GM21423 (cell line): ENCODE measurements around the gene HEXD.
"Not testable (repeated sequence)": the region's sequence is repeated elsewhere in the genome, so short reads cannot be mapped to it uniquely, and the experiment has no call there.

Experiments
- ATAC-seq: cut with Tn5 transposase; IDR thresholded peaks from one replicate; pipeline ENCODE4 v1.9.1; 2021; ENCODE audit warnings: mild to moderate bottlenecking, moderate library complexity; ENCODE audit not compliant: unreplicated experiment

Gene HEXD

DNA sequence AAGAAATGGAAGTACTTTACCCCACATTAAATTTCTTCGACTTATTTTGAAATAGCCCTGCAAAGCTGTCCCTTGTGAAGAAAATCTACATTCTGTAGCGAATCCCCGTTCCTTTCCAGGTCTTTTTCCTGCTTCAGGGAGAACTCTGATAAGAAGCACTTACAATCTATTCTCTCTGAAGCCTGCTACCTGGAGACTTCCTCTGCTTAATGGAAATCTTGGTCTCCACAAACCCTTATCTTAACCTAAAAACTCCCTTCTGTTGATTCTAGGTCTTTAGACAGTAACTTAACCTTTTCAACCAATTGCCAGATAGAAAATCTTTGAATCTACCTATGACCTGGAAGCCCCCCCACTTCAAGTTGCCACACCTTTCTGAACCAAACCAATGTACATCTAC, 34.0 kb downstream of the HEXD start:
- no peak for ATAC-seq

GRCh38 chr17:82453151-82453550, 35.0 kb downstream of the HEXD start:
- ATAC-seq = not testable (repeated sequence)

DNA sequence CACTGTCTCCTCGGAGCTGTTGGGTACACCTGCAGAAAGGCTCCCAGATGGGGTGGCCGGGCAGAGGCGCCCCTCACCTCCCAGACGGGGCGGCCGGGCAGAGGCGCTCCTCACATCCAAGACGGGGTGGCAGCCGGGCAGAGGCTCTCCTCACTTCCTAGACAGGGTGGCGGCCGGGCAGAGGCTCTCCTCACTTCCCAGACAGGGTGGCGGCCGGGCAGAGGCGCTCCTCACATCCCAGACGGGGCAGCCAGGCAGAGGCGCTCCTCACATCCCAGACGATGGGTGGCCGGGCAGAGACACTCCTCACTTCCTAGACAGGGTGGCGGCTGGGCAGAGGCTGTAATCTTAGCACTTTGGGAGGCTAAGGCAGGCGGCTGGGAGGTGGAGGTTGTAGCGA, 35.6 kb downstream of the HEXD start:
- ATAC-seq = not testable (repeated sequence)

DNA sequence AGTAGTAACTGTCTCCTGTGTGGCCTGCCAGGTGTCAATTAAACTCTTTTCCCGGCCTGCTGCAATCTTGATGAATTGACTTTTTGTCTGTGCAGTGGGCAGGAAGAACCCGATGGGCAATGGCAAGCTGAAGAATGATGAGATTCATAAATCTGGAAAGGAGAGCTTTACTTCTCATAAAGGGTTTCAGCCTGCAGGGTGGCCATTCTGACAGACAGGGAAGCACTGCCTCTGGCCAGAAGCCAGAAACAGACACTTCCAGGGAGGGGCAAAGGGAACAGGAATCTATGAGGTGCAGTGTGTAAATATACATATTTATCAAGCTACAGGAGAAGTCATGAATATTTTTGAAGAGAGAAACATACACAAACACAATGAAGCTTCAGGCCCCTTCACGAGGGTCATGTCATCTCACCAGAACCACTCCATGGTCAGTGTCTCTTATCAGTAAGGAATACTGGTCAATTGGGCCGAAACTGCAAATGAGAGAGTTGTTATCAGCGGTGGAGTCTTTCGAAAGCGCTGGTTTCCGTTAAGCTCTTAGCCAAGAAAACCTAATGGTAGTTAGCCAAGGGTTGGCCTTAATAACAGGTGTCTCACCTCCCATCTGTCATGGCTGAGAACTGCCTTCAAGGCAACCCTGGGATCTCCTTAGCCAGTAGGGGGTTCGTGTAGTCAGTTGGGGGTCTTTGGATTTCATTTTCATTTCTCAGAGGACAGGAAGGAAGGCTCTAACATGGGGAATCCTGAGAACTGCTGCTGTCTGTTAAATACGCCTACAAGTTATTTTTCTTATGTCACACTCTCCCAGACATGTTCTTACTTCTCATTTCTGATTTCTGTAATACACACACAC, 39.2 kb downstream of the HEXD start:
- no peak for ATAC-seq

DNA sequence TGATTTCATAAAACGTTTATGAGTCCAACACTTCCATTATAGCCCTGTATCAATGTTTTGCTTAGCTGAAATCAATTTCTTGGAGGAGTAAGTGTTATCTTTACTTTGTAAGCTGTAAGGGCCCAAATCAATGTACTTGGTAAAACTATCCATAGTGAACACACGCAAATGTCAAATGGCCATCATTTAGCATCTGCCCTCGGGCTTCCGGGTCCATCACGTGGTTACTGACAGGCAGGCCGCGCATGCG, 39.7 kb downstream of the HEXD start:
- ATAC-seq = no peak

DNA sequence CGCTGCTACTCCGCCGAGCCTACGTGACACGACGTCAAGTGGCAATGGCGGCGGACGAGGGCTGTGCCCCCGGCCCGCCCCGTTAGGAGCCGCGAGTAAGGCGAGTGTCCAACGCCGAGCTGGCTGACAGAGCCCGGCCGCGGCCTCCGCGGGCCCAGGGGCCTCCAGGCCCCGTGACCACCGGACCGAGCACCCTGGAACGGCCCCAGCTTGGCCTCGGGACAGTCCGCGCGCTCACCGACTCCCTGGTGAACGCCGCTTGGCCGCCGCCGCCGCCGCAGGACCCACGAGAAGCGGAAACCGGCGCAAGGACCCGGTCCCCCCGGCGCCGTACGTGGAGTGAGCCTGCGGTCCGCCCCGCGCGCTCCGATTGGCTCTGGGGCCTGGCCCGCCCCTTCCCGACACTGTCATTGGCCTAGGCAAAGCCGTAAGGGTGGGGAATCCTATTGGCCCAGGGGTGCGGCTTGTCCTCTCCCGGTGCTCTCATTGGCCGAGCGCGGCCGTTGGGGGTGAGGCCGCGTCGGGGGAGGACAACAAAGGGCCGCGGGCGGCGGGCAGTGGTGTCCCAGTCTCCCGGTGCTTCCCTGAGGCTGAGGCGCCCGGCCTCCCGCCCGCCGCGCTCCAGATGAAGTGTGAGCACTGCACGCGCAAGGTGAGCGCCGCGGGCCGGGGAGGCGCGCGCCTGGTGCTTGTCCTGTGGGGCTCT, 40.2 kb downstream of the HEXD start, which contains the start of gene NARF:
Gene NARF, plus strand, starts transcription at position 563 of the 706 bp plus-strand sequence. Its CDS starts 63 bp downstream, at position 626.
- peak; percentile 94 for ATAC-seq

DNA sequence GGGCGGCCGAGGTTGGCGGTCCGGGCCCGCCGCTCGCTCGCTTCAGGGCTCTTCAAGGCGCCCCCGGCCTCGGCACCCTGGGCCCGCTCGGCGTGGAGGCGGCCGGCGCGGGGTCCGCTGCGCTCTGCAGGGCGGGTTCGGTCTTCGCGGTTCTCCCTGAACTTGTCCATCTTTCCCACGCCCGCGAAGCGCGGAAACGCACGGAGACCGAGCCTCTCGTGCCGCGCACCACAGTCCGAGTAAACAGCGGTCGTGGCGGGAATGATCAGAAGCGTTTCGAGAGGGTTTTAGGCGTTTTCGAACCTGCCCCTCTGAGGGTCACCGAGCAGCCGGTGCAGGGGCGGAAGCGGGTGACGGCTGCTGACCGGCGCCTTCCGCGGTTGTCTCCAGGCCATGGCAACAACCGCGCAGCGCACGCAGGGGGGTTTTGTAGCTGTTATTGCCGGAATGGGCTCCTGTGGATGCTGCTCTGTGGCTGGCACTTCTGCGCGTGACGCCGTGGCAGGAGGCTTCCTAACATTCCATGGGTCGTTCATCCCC, 40.8 kb downstream of the HEXD start:
- peak; percentile 7 for ATAC-seq

DNA sequence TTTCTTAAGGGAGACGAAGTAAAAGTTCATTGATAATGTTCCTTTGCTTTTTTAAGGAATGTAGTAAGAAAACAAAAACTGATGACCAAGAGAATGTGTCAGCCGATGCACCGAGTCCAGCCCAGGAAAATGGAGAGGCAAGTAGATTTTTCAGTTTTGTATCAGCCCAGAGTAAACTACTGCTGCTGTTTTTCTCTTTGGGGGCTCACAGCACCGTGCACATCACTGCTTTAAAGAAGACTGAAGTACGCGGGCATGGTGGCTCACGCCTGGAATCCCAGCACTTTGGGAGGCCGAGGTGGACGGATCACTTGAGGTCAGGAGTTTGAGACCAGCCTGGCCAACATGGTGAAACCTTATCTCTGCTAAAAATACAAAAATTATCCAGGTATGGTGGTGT, 41.8 kb downstream of the HEXD start:
- not testable (repeated sequence) for ATAC-seq

DNA sequence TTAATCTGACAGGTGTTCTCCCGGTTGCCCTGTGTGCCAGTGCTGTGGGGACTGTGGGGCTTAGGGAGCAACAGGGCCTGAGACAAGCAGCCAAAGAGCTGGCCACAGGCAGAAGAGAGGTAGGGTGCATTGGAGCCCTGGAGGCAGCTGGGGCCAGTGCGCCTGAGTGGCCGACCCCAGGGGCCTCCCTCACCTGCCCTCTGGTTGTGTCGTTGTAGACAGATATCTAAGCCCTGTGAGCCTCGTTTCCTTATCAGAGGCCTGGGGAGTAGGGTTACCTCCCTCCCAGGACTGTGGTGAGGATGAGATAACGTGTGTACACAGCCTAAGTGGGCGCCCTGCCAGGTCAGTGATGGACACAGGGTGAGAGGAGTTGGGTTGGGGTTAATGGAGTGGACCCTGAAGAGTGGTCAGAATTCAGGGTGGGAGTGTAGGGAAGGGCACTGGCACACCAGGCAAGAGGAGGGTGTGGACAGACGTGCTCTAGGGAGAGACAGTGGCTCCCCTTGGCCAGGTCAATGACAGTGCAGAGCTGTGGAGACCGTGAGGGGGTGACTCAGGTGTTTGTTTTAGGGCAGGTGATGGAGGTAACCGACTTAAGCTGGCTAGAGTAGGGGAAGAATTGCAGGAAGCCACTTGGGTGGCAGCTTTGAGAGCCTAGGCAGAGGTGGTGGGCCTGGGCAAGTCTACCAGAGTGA, 43.8 kb downstream of the HEXD start:
- no peak for ATAC-seq

DNA sequence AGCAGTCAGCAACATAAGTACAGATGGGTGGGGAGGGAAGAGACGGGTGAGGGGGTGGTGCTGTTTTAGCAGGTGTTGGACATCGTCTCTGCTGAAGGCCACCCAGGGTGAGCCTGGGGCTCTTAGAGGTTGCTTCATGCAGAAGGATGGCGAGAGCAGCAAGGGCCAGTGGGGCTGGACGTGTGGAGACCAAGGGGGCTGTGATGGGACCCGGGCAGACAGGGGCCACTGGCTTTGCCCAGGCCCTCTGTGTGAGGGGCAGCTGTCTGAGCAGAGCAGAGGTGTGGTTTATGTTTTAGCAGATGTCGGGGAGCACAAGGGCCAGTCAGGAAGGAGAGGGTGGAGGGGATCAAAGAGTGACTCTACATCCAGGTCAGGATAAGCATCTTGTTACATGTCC, 45.2 kb downstream of the HEXD start:
- no peak for ATAC-seq

DNA sequence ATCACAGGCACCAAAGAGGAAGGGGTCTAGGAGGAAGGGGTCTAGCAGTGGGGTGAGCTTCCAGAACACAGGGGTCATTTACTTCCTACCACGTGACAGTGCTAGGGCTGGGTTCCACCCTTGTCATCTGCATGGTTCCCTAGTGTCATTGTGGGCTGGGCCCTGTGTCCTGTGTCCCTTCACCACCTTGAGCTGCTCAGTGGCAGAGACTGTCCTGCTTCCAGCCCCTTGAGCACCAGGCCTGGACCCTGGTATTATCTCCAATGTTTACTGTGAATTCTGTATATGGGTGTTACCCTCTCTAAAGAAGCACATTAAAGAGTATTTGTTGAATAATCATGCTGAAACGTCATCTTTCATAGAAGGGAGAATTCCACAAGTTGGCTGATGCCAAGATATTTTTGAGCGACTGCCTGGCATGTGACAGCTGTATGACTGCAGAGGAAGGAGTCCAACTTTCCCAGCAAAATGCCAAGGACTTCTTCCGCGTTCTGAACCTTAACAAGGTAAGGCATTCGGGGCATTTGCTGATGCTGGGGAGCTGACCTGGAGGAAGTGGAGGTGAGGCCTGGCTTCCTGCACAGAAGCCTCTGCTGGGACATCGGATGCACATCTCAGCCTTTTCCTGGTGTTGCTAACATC, 45.9 kb downstream of the HEXD start:
- no peak for ATAC-seq

DNA sequence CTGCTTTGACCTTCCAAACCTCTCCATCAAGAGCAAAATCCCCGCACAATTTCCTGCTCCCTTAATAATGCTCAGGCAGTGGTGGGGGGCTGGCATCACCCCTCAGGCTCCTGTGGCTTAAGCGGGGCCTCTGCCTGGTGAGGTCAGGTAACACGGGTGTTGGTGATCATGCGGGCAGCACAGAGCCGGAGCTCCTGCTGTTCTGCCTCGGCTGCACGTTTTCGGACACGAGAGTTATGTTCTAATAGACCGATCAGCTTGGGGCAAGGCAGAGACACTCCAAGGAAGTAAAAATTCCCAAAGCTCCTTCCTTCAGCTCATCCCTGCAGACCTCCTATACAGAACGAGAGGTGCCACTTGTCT, 46.4 kb downstream of the HEXD start:
- no peak for ATAC-seq

DNA sequence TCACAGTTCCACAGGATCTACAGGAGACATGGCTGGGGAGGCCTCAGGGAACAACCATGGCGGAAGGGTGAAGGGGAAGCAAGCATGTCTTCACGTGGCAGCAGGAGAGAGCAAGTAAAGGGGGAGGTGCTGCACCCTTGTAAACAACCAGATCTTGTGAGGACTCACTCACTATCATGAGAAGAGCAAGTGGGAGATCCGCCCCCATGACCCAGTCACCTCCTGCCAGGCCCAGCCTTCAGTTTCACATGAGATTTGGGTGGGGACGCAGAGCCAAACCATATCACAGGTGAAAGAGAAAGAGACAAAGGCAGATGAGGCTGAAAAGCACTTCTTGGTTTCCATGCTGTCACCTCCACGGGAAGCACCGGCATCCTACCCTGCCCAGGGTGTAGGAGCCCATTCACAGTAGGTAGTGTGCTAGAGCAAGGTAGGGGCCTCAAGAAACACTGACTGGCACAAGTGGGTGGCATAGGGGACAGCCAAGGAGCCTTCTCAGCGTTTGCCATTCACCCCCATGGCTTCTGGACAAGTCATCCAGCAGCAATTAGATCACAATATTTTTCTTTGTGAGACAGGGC, 47.0 kb downstream of the HEXD start:
- ATAC-seq = no peak

- ATAC-seq = no peak
Observed at GRCh38 chr17:82468692-82469091, 50.5 kb downstream of the HEXD start.

DNA sequence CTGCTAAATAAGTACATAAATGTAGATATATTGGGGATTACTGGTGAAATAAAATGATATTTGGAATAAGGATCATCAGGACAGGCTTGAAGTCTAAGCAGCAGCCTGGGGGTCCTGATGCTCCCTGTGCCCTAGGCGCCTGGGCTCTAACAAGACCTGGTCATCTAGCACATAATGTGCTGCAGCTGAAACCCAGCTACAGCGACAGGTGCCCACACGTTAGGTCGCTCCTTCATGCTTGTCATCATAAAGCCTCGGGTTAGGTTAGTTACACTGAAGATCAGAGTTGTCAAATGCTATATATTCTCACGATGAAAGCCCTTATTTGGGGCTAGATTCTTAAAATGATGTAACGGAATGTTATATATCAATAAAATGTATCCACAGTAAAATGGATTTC, 51.9 kb downstream of the HEXD start:
- no peak for ATAC-seq

- ATAC-seq = no peak
Observed at GRCh38 chr17:82474223-82475010, 56.3 kb downstream of the HEXD start.

GRCh38 chr17:82475458-82475857, 57.3 kb downstream of the HEXD start:
- ATAC-seq = no peak

- no peak for ATAC-seq
Observed at GRCh38 chr17:82477934-82478333, 59.8 kb downstream of the HEXD start.

DNA sequence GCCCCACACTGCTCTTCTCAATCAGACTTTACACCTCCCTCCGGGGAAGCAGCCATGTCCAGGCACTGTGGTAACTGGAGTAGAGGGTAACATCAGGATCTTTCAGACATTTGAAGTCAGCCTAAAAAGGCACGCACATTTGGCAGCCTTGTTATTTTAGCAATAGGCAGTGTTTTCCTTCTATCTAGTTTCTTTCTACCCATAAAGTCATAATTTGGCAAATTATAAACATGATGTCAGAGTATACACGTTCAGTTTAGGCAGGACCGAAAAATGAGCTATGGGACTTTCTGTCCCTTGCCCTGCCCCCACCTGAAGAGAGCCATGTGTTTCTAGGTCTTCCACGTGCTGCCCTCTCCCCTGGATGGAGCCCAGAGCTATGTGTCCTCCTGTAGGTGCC, 61.5 kb downstream of the HEXD start:
- ATAC-seq = no peak

- ATAC-seq = no peak
Observed at GRCh38 chr17:82480318-82480717, 62.2 kb downstream of the HEXD start.
